HepG2 (cell line): ENCODE results near the gene CCDC86. TPM values are rescaled to one million over a fixed set of nuclear protein-coding genes. Genes with fewer than 3 reads are reported as not detected.
A peak's percentile ranks its signal among the peaks of the same experiment; 100 is the strongest.

ENCODE experiments used
- CAMTA2 ChIP-seq: sonication (generic); formaldehyde crosslinking; IDR thresholded peaks from 2 replicates; pipeline ENCODE4 v1.4.0; 2020; ENCODE audit warnings: mild to moderate bottlenecking, missing genetic modification reagents, borderline replicate concordance
- CBX1 ChIP-seq: IDR thresholded peaks from one replicate; pipeline ENCODE4 v1.6.1; 2016; ENCODE audit warnings: antibody characterized with exemption, low read depth
- DBP ChIP-seq: sonication (generic); formaldehyde crosslinking; IDR thresholded peaks from 2 replicates; pipeline ENCODE4 v1.4.0; 2020; ENCODE audit warnings: missing genetic modification reagents; ENCODE audit errors: not compliant biosample characterization
- ISL2 ChIP-seq: sonication (generic); formaldehyde crosslinking; IDR thresholded peaks from 2 replicates; pipeline ENCODE4 v1.5.0; 2020; ENCODE audit warnings: missing genetic modification reagents
- ISX ChIP-seq: sonication (generic); formaldehyde crosslinking; conservative IDR thresholded peaks from 2 replicates; pipeline ENCODE4 v1.5.0; 2020; ENCODE audit warnings: missing genetic modification reagents
- KDM5B ChIP-seq: sonication (generic); formaldehyde crosslinking; IDR thresholded peaks from 2 replicates; pipeline ENCODE4 v1.4.0; 2020; ENCODE audit warnings: missing genetic modification reagents, mild to moderate bottlenecking, borderline replicate concordance
- LRRFIP1 ChIP-seq: sonication (generic); formaldehyde crosslinking; conservative IDR thresholded peaks from 2 replicates; pipeline ENCODE4 v1.4.0; 2020; ENCODE audit warnings: missing genetic modification reagents
- NCOA5 ChIP-seq: sonication (generic); formaldehyde crosslinking; IDR thresholded peaks from 2 replicates; pipeline ENCODE4 v1.4.0; 2020; ENCODE audit warnings: missing genetic modification reagents
- PRDM4 ChIP-seq: sonication (generic); formaldehyde crosslinking; IDR thresholded peaks from 2 replicates; pipeline ENCODE4 v1.9.0; 2021; ENCODE audit warnings: missing genetic modification reagents, borderline replicate concordance
- PTBP1 ChIP-seq: fragments of 200-400 bp; formaldehyde crosslinking; IDR thresholded peaks from 2 replicates; pipeline ENCODE4 v1.6.1; 2018; ENCODE audit warnings: low read length, low read depth; ENCODE audit not compliant: poor library complexity, severe bottlenecking
- TBL1XR1 ChIP-seq: fragments of 150-350 bp; IDR thresholded peaks from 2 replicates; pipeline ENCODE4 v1.6.1; 2014; ENCODE audit warnings: borderline replicate concordance, low read length; ENCODE audit not compliant: partially characterized antibody
- ZBTB4 ChIP-seq: sonication (generic); formaldehyde crosslinking; IDR thresholded peaks from 2 replicates; pipeline ENCODE4 v1.4.0; 2020; ENCODE audit warnings: missing genetic modification reagents, mild to moderate bottlenecking, borderline replicate concordance
- ZBTB7A ChIP-seq: sonication (generic); formaldehyde crosslinking; IDR thresholded peaks from 2 replicates; pipeline ENCODE4 v1.8.0; 2022; ENCODE audit warnings: mild to moderate bottlenecking, missing genetic modification reagents
- ZNF343 ChIP-seq: sonication (generic); formaldehyde crosslinking; IDR thresholded peaks from 2 replicates; pipeline ENCODE4 v1.4.0; 2020; ENCODE audit warnings: mild to moderate bottlenecking, missing genetic modification reagents
- ZNF441 ChIP-seq: sonication (generic); formaldehyde crosslinking; IDR thresholded peaks from 2 replicates; pipeline ENCODE4 v1.7.0; 2021; ENCODE audit warnings: missing genetic modification reagents, borderline replicate concordance
- ZNF512B ChIP-seq: sonication (generic); formaldehyde crosslinking; IDR thresholded peaks from 2 replicates; pipeline ENCODE4 v1.5.1; 2020; ENCODE audit warnings: missing genetic modification reagents, mild to moderate bottlenecking, borderline replicate concordance
- ZNF740 ChIP-seq: sonication (generic); formaldehyde crosslinking; IDR thresholded peaks from 2 replicates; pipeline ENCODE4 v1.4.0; 2020; ENCODE audit warnings: missing genetic modification reagents
- ZNF83 ChIP-seq: sonication (generic); formaldehyde crosslinking; IDR thresholded peaks from 2 replicates; pipeline ENCODE4 v1.4.0; 2020; ENCODE audit warnings: missing genetic modification reagents, mild to moderate bottlenecking, borderline replicate concordance
- polyA plus RNA-seq, 8 experiments: library from polyadenylated mRNA; depleted of rRNA in 3 of 8; stranded (reverse) in 7 of 8; unstranded in 1 of 8; fragments of >200 nt; fragmentation: Illumina TruSeq in 4 of 8; extraction: Trizol in 4 of 8; gene quantifications; 2 replicates each; pipeline versions ENCODE4 v1.2.1 to v1.2.3, GENCODE V29; 2011 to 2016; ENCODE audit warnings: low read depth in 4 of 8, missing spikeins in 1 of 8, mixed read lengths in 1 of 8; ENCODE audit not compliant: insufficient read depth in 1 of 8
- total RNA-seq, 5 experiments: library from RNA; depleted of rRNA; stranded (reverse); fragments of >200 nt; fragmentation: Illumina TruSeq; extraction: Trizol; gene quantifications; 2 replicates each; pipeline ENCODE4 v1.2.3, GENCODE V29; 2016; ENCODE audit warnings: low read depth in 1 of 5

Gene CCDC86
- total and polyA plus RNA-seq, 2 of the 13 experiments (the other 11 are each of a cell fraction or from before 2014, with no cell fraction given) = 33.8 to 37.6 TPM

- TF ChIP-seq PRDM4 = no peak
- no peak for TF ChIP-seq ZBTB7A
- peak; percentile 94 for TF ChIP-seq ISL2
- no peak for TF ChIP-seq PTBP1
- TF ChIP-seq ZNF441 (CRISPR knock-in tag) = no peak
- no peak for TF ChIP-seq ISX (CRISPR knock-in tag)
- no peak for TF ChIP-seq LRRFIP1 (CRISPR knock-in tag)
- TF ChIP-seq ZNF343 (CRISPR knock-in tag) = no peak
- no peak for TF ChIP-seq TBL1XR1
- no peak for TF ChIP-seq ZNF512B (CRISPR knock-in tag)
- TF ChIP-seq ZNF83 (CRISPR knock-in tag) = no peak
- no peak for TF ChIP-seq ZNF740 (CRISPR knock-in tag)
- TF ChIP-seq CAMTA2 (CRISPR knock-in tag) = no peak
- TF ChIP-seq NCOA5 = no peak
- TF ChIP-seq KDM5B (CRISPR knock-in tag) = no peak
- no peak for TF ChIP-seq ZBTB4 (CRISPR knock-in tag)
- no peak for TF ChIP-seq CBX1
- no peak for TF ChIP-seq DBP (CRISPR knock-in tag)
Measured at GRCh38 chr11:60844870-60845221, 2.9 kb downstream of the CCDC86 start (continued).
